ENCODE results near the gene GLOD5. TPM values are rescaled to one million over a fixed set of nuclear protein-coding genes. Genes with fewer than 3 reads are reported as not detected.

The GLOD5 gene
- not detected for total RNA-seq

- H3K4me1 ChIP-seq: no peaks in the 10 kb centered on the region
- intact Hi-C loops (cut with DNase I; ENCODE audit: low total_unique reads) (no loop called here), in situ Hi-C loops (cut with MboI; ENCODE audit: low sequenced_read_pairs in 4 of 4) (loop anchor here in 1 of 4 donors (10.0 kb wide), 1 partner anchor 57 kb away; no protein-coding TSS in a partner anchor)
- H3K27me3 ChIP-seq: peaks cover 0 to 9% (median 0%) of the 10 kb centered on the region in 3 donors
- H3K36me3 ChIP-seq: no peaks in the 10 kb centered on the region
- ATAC-seq: no peak
- H3K9me3 ChIP-seq: no peaks in the 10 kb centered on the region
- TF ChIP-seq CTCF (IDR thresholded peaks at IDR 0.05 in 4 of 5, conservative IDR thresholded peaks at IDR 0.05 in 1 of 5) (no peak), POLR2A (IDR thresholded peaks at IDR 0.05) (no peak)
- DNase-seq: no peak
- H3K27ac ChIP-seq: no peak within 1 kb of the TSS
- H3K4me3 ChIP-seq: no peak within 1 kb of the TSS
These were observed at the start of gene GLOD5 for GRCh38 chrX:48761674-48762471. TSS of gene GLOD5 (plus strand) at chrX:48761747. CDS start at chrX:48761791, 44 bp downstream.

- TF ChIP-seq CTCF (IDR thresholded peaks at IDR 0.05 in 4 of 5, conservative IDR thresholded peaks at IDR 0.05 in 1 of 5): no peak
- no peak for TF ChIP-seq POLR2A (IDR thresholded peaks at IDR 0.05)
- Histone ChIP-seq H3K4me3 (no peak overlapping the region), H3K36me3 (no peaks in the 10 kb centered on the region), H3K27me3 (no peaks in the 10 kb centered on the region), H3K9me3 (no peaks in the 10 kb centered on the region), H3K27ac (peak overlapping the region in 3 of 4 donors; percentile 12 to 64 (median 16)), H3K4me1 (peaks cover 0 to 5% of the 10 kb centered on the region in 2 donors)
- DNase-seq (no peak), ATAC-seq (no peak)
- in situ Hi-C loops (cut with MboI; ENCODE audit: low sequenced_read_pairs in 4 of 4) (no loop called here), intact Hi-C loops (cut with DNase I; ENCODE audit: low total_unique reads) (no loop called here)
These were observed 49.5 kb upstream of the GLOD5 start for GRCh38 chrX:48711929-48712505.

- intact Hi-C loops (cut with DNase I; ENCODE audit: low total_unique reads): no loop called here
- ATAC-seq (no peak), DNase-seq (no peak)
- H3K4me3 ChIP-seq: no peak overlapping the region
- no peak overlapping the region for H3K27ac ChIP-seq
- peaks cover 0 to 5% of the 10 kb centered on the region in 2 donors for H3K4me1 ChIP-seq
- TF ChIP-seq CTCF (IDR thresholded peaks at IDR 0.05 in 4 of 5, conservative IDR thresholded peaks at IDR 0.05 in 1 of 5) (no peak), POLR2A (IDR thresholded peaks at IDR 0.05) (no peak)
- in situ Hi-C loops (cut with MboI; ENCODE audit: low sequenced_read_pairs in 4 of 4): no loop called here
- no peaks in the 10 kb centered on the region for H3K9me3 ChIP-seq
- no peaks in the 10 kb centered on the region for H3K27me3 ChIP-seq
- no peaks in the 10 kb centered on the region for H3K36me3 ChIP-seq
These were observed 47.7 kb upstream of the GLOD5 start for GRCh38 chrX:48713847-48714246.

GRCh38 chrX:48714573-48714972 is 47.0 kb upstream of the GLOD5 start:
- ATAC-seq: no peak
- in situ Hi-C loops (cut with MboI; ENCODE audit: low sequenced_read_pairs in 4 of 4) (no loop called here), intact Hi-C loops (cut with DNase I; ENCODE audit: low total_unique reads) (no loop called here)
- Histone ChIP-seq H3K27me3 (no peaks in the 10 kb centered on the region), H3K9me3 (no peaks in the 10 kb centered on the region), H3K36me3 (no peaks in the 10 kb centered on the region), H3K4me3 (no peak overlapping the region), H3K27ac (no peak overlapping the region), H3K4me1 (peaks cover 0 to 5% of the 10 kb centered on the region in 2 donors)
- DNase-seq: no peak
- TF ChIP-seq CTCF (IDR thresholded peaks at IDR 0.05 in 4 of 5, conservative IDR thresholded peaks at IDR 0.05 in 1 of 5): no peak
- TF ChIP-seq POLR2A (IDR thresholded peaks at IDR 0.05): no peak
